ENCODE data around the gene RNF130. TPM values are rescaled to one million over a fixed set of nuclear protein-coding genes. Genes with fewer than 3 reads are reported as not detected.
A peak's percentile ranks its signal among the peaks of the same experiment; 100 is the strongest.

Gene RNF130
- total RNA-seq, 1 experiment from 2014 or later, result 58.5 TPM

- Mint-ChIP-seq H3K4me3 (no peak overlapping the region), H3K36me3 (peaks cover 40% of the 10 kb centered on the region), H3K27ac (no peak overlapping the region), H3K4me1 (peaks cover 18% of the 10 kb centered on the region), H3K9me3 (peaks cover 14% of the 10 kb centered on the region), H3K27me3 (ENCODE audit: low read depth) (no peaks in the 10 kb centered on the region)
- ChIA-PET CTCF (no interaction called here), POLR2A (no interaction called here)
- TF ChIP-seq AFF4 (CRISPR knock-in tag; IDR thresholded peaks at IDR 0.05; ENCODE audit: borderline replicate concordance) (no peak), GTF2I (CRISPR knock-in tag; conservative IDR thresholded peaks at IDR 0.05) (no peak), MLX (CRISPR knock-in tag; IDR thresholded peaks at IDR 0.05) (no peak), TEAD1 (CRISPR knock-in tag; IDR thresholded peaks at IDR 0.05) (no peak), EMX1 (CRISPR knock-in tag; IDR thresholded peaks at IDR 0.05) (no peak), SMAD4 (CRISPR knock-in tag; IDR thresholded peaks at IDR 0.05) (no peak), FOXJ3 (CRISPR knock-in tag; IDR thresholded peaks at IDR 0.05; ENCODE audit: borderline replicate concordance) (no peak), PRRX2 (CRISPR knock-in tag; IDR thresholded peaks at IDR 0.05) (no peak), FOXK1 (CRISPR knock-in tag; IDR thresholded peaks at IDR 0.05) (no peak), NFATC4 (CRISPR knock-in tag; IDR thresholded peaks at IDR 0.05) (no peak), ZNF121 (CRISPR knock-in tag; IDR thresholded peaks at IDR 0.05) (no peak), ZNF425 (CRISPR knock-in tag; conservative IDR thresholded peaks at IDR 0.05) (no peak)
- TF ChIP-seq, protein P1, sequence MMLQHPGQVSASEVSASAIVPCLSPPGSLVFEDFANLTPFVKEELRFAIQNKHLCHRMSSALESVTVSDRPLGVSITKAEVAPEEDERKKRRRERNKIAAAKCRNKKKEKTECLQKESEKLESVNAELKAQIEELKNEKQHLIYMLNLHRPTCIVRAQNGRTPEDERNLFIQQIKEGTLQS (CRISPR knock-in tag; conservative IDR thresholded peaks at IDR 0.05), result no peak
- TF ChIP-seq, protein P2, sequence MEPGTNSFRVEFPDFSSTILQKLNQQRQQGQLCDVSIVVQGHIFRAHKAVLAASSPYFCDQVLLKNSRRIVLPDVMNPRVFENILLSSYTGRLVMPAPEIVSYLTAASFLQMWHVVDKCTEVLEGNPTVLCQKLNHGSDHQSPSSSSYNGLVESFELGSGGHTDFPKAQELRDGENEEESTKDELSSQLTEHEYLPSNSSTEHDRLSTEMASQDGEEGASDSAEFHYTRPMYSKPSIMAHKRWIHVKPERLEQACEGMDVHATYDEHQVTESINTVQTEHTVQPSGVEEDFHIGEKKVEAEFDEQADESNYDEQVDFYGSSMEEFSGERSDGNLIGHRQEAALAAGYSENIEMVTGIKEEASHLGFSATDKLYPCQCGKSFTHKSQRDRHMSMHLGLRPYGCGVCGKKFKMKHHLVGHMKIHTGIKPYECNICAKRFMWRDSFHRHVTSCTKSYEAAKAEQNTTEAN (CRISPR knock-in tag; IDR thresholded peaks at IDR 0.05), result no peak
- TF ChIP-seq, protein P3, sequence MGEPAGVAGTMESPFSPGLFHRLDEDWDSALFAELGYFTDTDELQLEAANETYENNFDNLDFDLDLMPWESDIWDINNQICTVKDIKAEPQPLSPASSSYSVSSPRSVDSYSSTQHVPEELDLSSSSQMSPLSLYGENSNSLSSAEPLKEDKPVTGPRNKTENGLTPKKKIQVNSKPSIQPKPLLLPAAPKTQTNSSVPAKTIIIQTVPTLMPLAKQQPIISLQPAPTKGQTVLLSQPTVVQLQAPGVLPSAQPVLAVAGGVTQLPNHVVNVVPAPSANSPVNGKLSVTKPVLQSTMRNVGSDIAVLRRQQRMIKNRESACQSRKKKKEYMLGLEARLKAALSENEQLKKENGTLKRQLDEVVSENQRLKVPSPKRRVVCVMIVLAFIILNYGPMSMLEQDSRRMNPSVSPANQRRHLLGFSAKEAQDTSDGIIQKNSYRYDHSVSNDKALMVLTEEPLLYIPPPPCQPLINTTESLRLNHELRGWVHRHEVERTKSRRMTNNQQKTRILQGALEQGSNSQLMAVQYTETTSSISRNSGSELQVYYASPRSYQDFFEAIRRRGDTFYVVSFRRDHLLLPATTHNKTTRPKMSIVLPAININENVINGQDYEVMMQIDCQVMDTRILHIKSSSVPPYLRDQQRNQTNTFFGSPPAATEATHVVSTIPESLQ (CRISPR knock-in tag; IDR thresholded peaks at IDR 0.05), result no peak
- ATAC-seq, result peak; percentile 48; the same call in 1 of the 2 replicates
- no peak for DNase-seq (ENCODE audit: low spot score)
Measured at GRCh38 chr5:180040287-180041214, 31.0 kb downstream of the RNF130 start.
